Gastroesophageal sphincter (tissue), 4 donors: ENCODE results near the gene FOXB1. TPM values are rescaled to one million over a fixed set of nuclear protein-coding genes. Genes with fewer than 3 reads are reported as not detected.

ENCODE experiments used
- ATAC-seq: fragments of 150-250 bp; one replicate; pipeline ENCODE4 v1.9.1; 2016; ENCODE audit warnings: mild to moderate bottlenecking, moderate library complexity
- H3K27ac ChIP-seq, 4 donors: fragments of 200-600 bp; sonication (generic) in 3 of 4; 1 replicate in 3 of 4; 2 replicates in 1 of 4; pipeline ENCODE4 v1.5.1; 2016 to 2019
- H3K27me3 ChIP-seq: fragments of 200-600 bp; sonication (generic); one replicate; pipeline ENCODE4 v1.5.1; 2019
- H3K36me3 ChIP-seq, 2 donors: fragments of 200-600 bp; sonication (generic); one replicate each; pipeline ENCODE4 v1.5.1; 2019; ENCODE audit warnings: control low read depth in 1 of 2
- H3K4me1 ChIP-seq, 3 donors: fragments of 200-600 bp; sonication (generic); 1 replicate in 2 of 3; 2 replicates in 1 of 3; pipeline ENCODE4 v1.5.1; 2016 to 2019; ENCODE audit warnings: control low read depth in 2 of 3
- H3K4me3 ChIP-seq, 2 donors: fragments of 200-600 bp; sonication (generic); one replicate each; pipeline ENCODE4 v1.5.1; 2019; ENCODE audit warnings: mild to moderate bottlenecking in 1 of 2, moderate library complexity in 1 of 2
- H3K9me3 ChIP-seq, 3 donors: fragments of 200-600 bp; sonication (generic); one replicate each; pipeline ENCODE4 v1.5.1; 2017 to 2019; ENCODE audit warnings: control low read depth in 2 of 3
- CTCF ChIP-seq, 4 experiments: fragments of 200-600 bp in 2 of 4; fragments of 450-650 bp in 2 of 4; sonication (generic) in 1 of 4; IDR thresholded peaks; one replicate each; pipeline ENCODE4 v1.5.1; 2017 to 2019; ENCODE audit warnings: antibody characterized with exemption in 4 of 4, mild to moderate bottlenecking in 2 of 4, moderate library complexity in 2 of 4
- EP300 ChIP-seq: sonication (generic); formaldehyde crosslinking; IDR thresholded peaks from one replicate; pipeline ENCODE4 v1.6.1; 2017; ENCODE audit warnings: antibody characterized with exemption, mild to moderate bottlenecking
- POLR2A ChIP-seq, 2 donors: fragments of 450-650 bp; IDR thresholded peaks; one replicate each; pipeline ENCODE4 v1.6.1; 2017; ENCODE audit warnings: antibody characterized with exemption in 2 of 2, mild to moderate bottlenecking in 2 of 2, moderate library complexity in 1 of 2
- POLR2AphosphoS5 ChIP-seq: sonication (generic); formaldehyde crosslinking; IDR thresholded peaks from one replicate; pipeline ENCODE4 v1.6.1; 2017; ENCODE audit warnings: antibody characterized with exemption
- WGBS, 2 donors: methylation state at CpG; one replicate each; pipeline ENCODE4 v1.1.5; 2018; ENCODE audit warnings: low coverage in 1 of 2; 5-methylcytosine and 5-hydroxymethylcytosine counted together
- total RNA-seq, 4 donors: library from RNA; depleted of rRNA; stranded (reverse); fragments of >200 nt; gene quantifications; one replicate each; pipeline ENCODE4 v1.1.0, GENCODE V29; 2016

FOXB1 gene
- total RNA-seq, 4 donors from 2014 or later = not detected

GRCh38 chr15:60052796-60053195 lies 48.7 kb downstream of the FOXB1 start:
- no peaks in the 10 kb centered on the region for H3K4me1 ChIP-seq
- no peak overlapping the region for H3K4me3 ChIP-seq
- no peak overlapping the region for H3K27ac ChIP-seq
- 71 to 77% methylated on average over 1 to 2 of the region's 2 CpGs for WGBS, 2 donors
- TF ChIP-seq CTCF (IDR thresholded peaks at IDR 0.05) (no peak), POLR2AphosphoS5 (no peak), EP300 (no peak), POLR2A (IDR thresholded peaks at IDR 0.05) (no peak)
- H3K36me3 ChIP-seq = no peaks in the 10 kb centered on the region
- H3K27me3 ChIP-seq = peaks cover 11% of the 10 kb centered on the region
- H3K9me3 ChIP-seq = peaks cover 0 to 16% (median 0%) of the 10 kb centered on the region in 3 donors
- no peak for ATAC-seq

- TF ChIP-seq POLR2AphosphoS5 (no peak), EP300 (no peak), CTCF (IDR thresholded peaks at IDR 0.05) (no peak), POLR2A (IDR thresholded peaks at IDR 0.05) (no peak)
- Histone ChIP-seq H3K9me3 (peaks cover 0 to 16% (median 0%) of the 10 kb centered on the region in 3 donors), H3K4me1 (no peaks in the 10 kb centered on the region), H3K27ac (no peak overlapping the region), H3K4me3 (no peak overlapping the region), H3K27me3 (peaks cover 18% of the 10 kb centered on the region), H3K36me3 (no peaks in the 10 kb centered on the region)
- 64 to 71% methylated on average over 1 to 2 of the region's 2 CpGs for WGBS, 2 donors
- ATAC-seq = no peak
Measured at GRCh38 chr15:60054472-60054871, 50.4 kb downstream of the FOXB1 start.
